ENCODE results near the gene CCDC40. TPM values are rescaled to one million over a fixed set of nuclear protein-coding genes. Genes with fewer than 3 reads are reported as not detected.
A peak's percentile ranks its signal among the peaks of the same experiment; 100 is the strongest.

The CCDC40 gene
- total and polyA plus RNA-seq, 12 donors: 2.1 to 15.7 (median 6.0) TPM

- peak in 1 of 7 donors; percentile 4 for DNase-seq
- TF ChIP-seq POLR2A (IDR thresholded peaks at IDR 0.05) (no peak), CTCF (IDR thresholded peaks at IDR 0.05) (no peak)
Observed at GRCh38 chr17:80122926-80123505, 86.6 kb downstream of the CCDC40 start.

DNA sequence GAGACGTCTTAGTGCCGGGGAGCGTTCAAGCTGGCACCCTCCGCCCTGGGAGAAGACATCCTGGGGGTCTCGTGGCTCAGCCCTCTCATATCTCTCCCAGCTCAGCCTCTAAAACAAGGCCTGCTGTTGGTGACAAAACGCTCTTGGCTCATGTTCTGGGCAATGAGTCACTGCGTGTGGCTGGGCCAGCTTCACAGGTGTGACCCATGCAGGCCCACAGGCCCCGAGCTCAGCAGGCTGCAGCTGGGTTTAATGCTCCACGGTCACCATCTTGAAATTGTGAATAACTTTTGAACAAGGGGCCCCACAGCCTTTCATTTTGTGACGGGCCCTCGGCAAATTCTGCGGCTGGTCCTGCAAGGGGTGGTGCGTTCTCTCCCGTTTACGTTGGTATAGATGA, 87.3 kb downstream of the CCDC40 start:
- no peak overlapping the region for H3K4me3 ChIP-seq
- no peaks in the 10 kb centered on the region for H3K27me3 ChIP-seq
- H3K36me3 ChIP-seq (replicated peaks in 1 of 2): no peaks in the 10 kb centered on the region
- DNase-seq: peak; percentile 68 to 84 (median 81)
- intact Hi-C loops (cut with DNase I): no loop called here
- no peaks in the 10 kb centered on the region for H3K9me3 ChIP-seq (replicated peaks in 1 of 3)
- no peak overlapping the region for H3K27ac ChIP-seq
- WGBS, 4 donors: 68 to 73% (median 69%) methylated on average over 12 to 15 of the region's 15 CpGs
- no peaks in the 10 kb centered on the region for H3K4me1 ChIP-seq (replicated peaks in 1 of 2)
- TF ChIP-seq POLR2A (IDR thresholded peaks at IDR 0.05) (no peak), CTCF (IDR thresholded peaks at IDR 0.05) (no peak)

More at GRCh38 chr17:80122926-80123505, 86.6 kb downstream of the CCDC40 start:
- intact Hi-C loops (cut with DNase I): no loop called here
- Histone ChIP-seq H3K27ac (no peak overlapping the region), H3K4me3 (no peak overlapping the region), H3K27me3 (no peaks in the 10 kb centered on the region), H3K4me1 (replicated peaks in 1 of 2) (no peaks in the 10 kb centered on the region), H3K36me3 (replicated peaks in 1 of 2) (no peaks in the 10 kb centered on the region), H3K9me3 (replicated peaks in 1 of 3) (no peaks in the 10 kb centered on the region)
- 78 to 91% (median 83%) methylated on average over 5 to 6 of the region's 6 CpGs for WGBS, 4 donors

GRCh38 chr17:80124351-80124981, 88.0 kb downstream of the CCDC40 start:
- H3K27ac ChIP-seq: no peak overlapping the region
- no peaks in the 10 kb centered on the region for H3K27me3 ChIP-seq
- DNase-seq: peak in 3 of 7 donors; percentile 2 to 6 (median 5)
- TF ChIP-seq CTCF (IDR thresholded peaks at IDR 0.05) (peak in 1 of 6 experiments; percentile 21), POLR2A (IDR thresholded peaks at IDR 0.05) (no peak)
- 71 to 77% (median 75%) methylated on average over 13 to 15 of the region's 15 CpGs for WGBS, 4 donors
- no peaks in the 10 kb centered on the region for H3K4me1 ChIP-seq (replicated peaks in 1 of 2)
- no peaks in the 10 kb centered on the region for H3K36me3 ChIP-seq (replicated peaks in 1 of 2)
- intact Hi-C loops (cut with DNase I): no loop called here
- no peak overlapping the region for H3K4me3 ChIP-seq
- H3K9me3 ChIP-seq (replicated peaks in 1 of 3): no peaks in the 10 kb centered on the region

GRCh38 chr17:80125656-80126448, 89.4 kb downstream of the CCDC40 start:
- WGBS, 4 donors: 68 to 80% (median 75%) methylated on average over 12 to 14 of the region's 14 CpGs
- TF ChIP-seq POLR2A (IDR thresholded peaks at IDR 0.05) (no peak), CTCF (IDR thresholded peaks at IDR 0.05) (no peak)
- Histone ChIP-seq H3K4me3 (no peak overlapping the region), H3K36me3 (replicated peaks in 1 of 2) (no peaks in the 10 kb centered on the region), H3K27ac (no peak overlapping the region), H3K9me3 (replicated peaks in 1 of 3) (no peaks in the 10 kb centered on the region), H3K27me3 (no peaks in the 10 kb centered on the region), H3K4me1 (replicated peaks in 1 of 2) (no peaks in the 10 kb centered on the region)
- peak in 1 of 7 donors; percentile 2 for DNase-seq
- intact Hi-C loops (cut with DNase I): no loop called here

All from adrenal gland (tissue), 12 donors.